H9 (cell line): ENCODE results near the gene PUM1. TPM values are rescaled to one million over a fixed set of nuclear protein-coding genes. Genes with fewer than 3 reads are reported as not detected.

ENCODE experiments used
- DNase-seq: peaks from one replicate; pipeline ENCODE4 v3.0.0-alpha.2; 2017
- H2AFZ ChIP-seq: one replicate; pipeline ENCODE4 v1.6.1; 2013; ENCODE audit warnings: mild to moderate bottlenecking, low read length, control low read depth, moderate library complexity
- H2AK5ac ChIP-seq: 2 replicates; pipeline ENCODE4 v1.6.1; 2013; ENCODE audit warnings: low read length, control low read depth, mixed read lengths; ENCODE audit not compliant: insufficient read length
- H2BK120ac ChIP-seq: one replicate; pipeline ENCODE4 v1.6.1; 2013; ENCODE audit warnings: low read depth, mild to moderate bottlenecking, low read length, control low read depth, inconsistent platforms; ENCODE audit not compliant: poor library complexity, severe bottlenecking
- H2BK12ac ChIP-seq: 2 replicates; pipeline ENCODE4 v1.6.1; 2013; ENCODE audit warnings: low read length, control low read depth, mixed read lengths, low read depth; ENCODE audit not compliant: insufficient read length
- H2BK15ac ChIP-seq: 2 replicates; pipeline ENCODE4 v1.6.1; 2013; ENCODE audit warnings: low read depth, low read length, control low read depth
- H2BK20ac ChIP-seq: one replicate; pipeline ENCODE4 v1.6.1; 2013; ENCODE audit warnings: low read depth, mild to moderate bottlenecking, low read length, control low read depth, inconsistent platforms; ENCODE audit not compliant: poor library complexity, severe bottlenecking
- H2BK5ac ChIP-seq: 2 replicates; pipeline ENCODE4 v1.6.1; 2013; ENCODE audit warnings: low read length, control low read depth, mixed read lengths; ENCODE audit not compliant: insufficient read length
- H3K14ac ChIP-seq: 2 replicates; pipeline ENCODE4 v1.6.1; 2013; ENCODE audit warnings: low read length, control low read depth; ENCODE audit not compliant: insufficient read depth
- H3K18ac ChIP-seq: 2 replicates; pipeline ENCODE4 v1.6.1; 2013; ENCODE audit warnings: low read depth, mild to moderate bottlenecking, mixed read lengths, low read length, control low read depth; ENCODE audit not compliant: insufficient read length
- H3K23ac ChIP-seq: 2 replicates; pipeline ENCODE4 v1.6.1; 2013; ENCODE audit warnings: low read length, control low read depth, mixed read lengths, low read depth; ENCODE audit not compliant: insufficient read length
- H3K23me2 ChIP-seq: 2 replicates; pipeline ENCODE4 v1.6.1; 2013; ENCODE audit warnings: low read depth, mild to moderate bottlenecking, mixed read lengths, low read length, control low read depth; ENCODE audit not compliant: insufficient read length, poor library complexity, severe bottlenecking
- H3K27ac ChIP-seq: 2 replicates; pipeline ENCODE4 v1.5.1; 2013; ENCODE audit warnings: low read length, control low read depth, mixed read lengths, low read depth; ENCODE audit not compliant: insufficient read length
- H3K27me3 ChIP-seq: 2 replicates; pipeline ENCODE4 v1.6.1; 2013; ENCODE audit warnings: low read length, control low read depth, inconsistent platforms; ENCODE audit not compliant: insufficient read depth
- H3K4ac ChIP-seq: 2 replicates; pipeline ENCODE4 v1.6.1; 2013; ENCODE audit warnings: low read depth, mild to moderate bottlenecking, control low read depth, inconsistent platforms, low read length, moderate library complexity
- H3K4me1 ChIP-seq: 2 replicates; pipeline ENCODE4 v1.6.1; 2013; ENCODE audit warnings: low read length, control low read depth, inconsistent platforms; ENCODE audit not compliant: insufficient read depth
- H3K4me2 ChIP-seq: 2 replicates; pipeline ENCODE4 v1.6.1; 2013; ENCODE audit warnings: low read length, control low read depth, mixed read lengths; ENCODE audit not compliant: insufficient read length, insufficient read depth
- H3K56ac ChIP-seq: 2 replicates; pipeline ENCODE4 v1.6.1; 2013; ENCODE audit warnings: low read depth, mild to moderate bottlenecking, mixed read lengths, low read length, control low read depth; ENCODE audit not compliant: insufficient read length
- H3K79me1 ChIP-seq: 2 replicates; pipeline ENCODE4 v1.6.1; 2013; ENCODE audit warnings: low read depth, mild to moderate bottlenecking, moderate library complexity, low read length, control low read depth, inconsistent platforms; ENCODE audit not compliant: insufficient read depth, poor library complexity, severe bottlenecking
- H3K79me2 ChIP-seq: 2 replicates; pipeline ENCODE4 v1.6.1; 2013; ENCODE audit warnings: low read length, control low read depth, inconsistent platforms; ENCODE audit not compliant: insufficient read depth
- H3K9ac ChIP-seq: 2 replicates; pipeline ENCODE4 v1.6.1; 2013; ENCODE audit warnings: low read length, control low read depth, mixed read lengths; ENCODE audit not compliant: insufficient read length; ENCODE audit errors: extremely low read depth
- H3K9me3 ChIP-seq: one replicate; pipeline ENCODE4 v1.6.1; 2013; ENCODE audit warnings: low read depth, low read length, inconsistent platforms; ENCODE audit not compliant: control insufficient read depth
- H3T11ph ChIP-seq: one replicate; pipeline ENCODE4 v1.6.1; 2013; ENCODE audit warnings: mild to moderate bottlenecking, low read length, control low read depth, inconsistent platforms
- H4K20me1 ChIP-seq: one replicate; pipeline ENCODE4 v1.6.1; 2013; ENCODE audit not compliant: control insufficient read depth, insufficient read length, insufficient read depth
- H4K5ac ChIP-seq: 2 replicates; pipeline ENCODE4 v1.6.1; 2013; ENCODE audit warnings: low read depth, mild to moderate bottlenecking, mixed read lengths, low read length, control low read depth; ENCODE audit not compliant: insufficient read length
- H4K8ac ChIP-seq: replicated peaks from 2 replicates; pipeline ENCODE4 v1.6.1; 2013; ENCODE audit warnings: low read length, control low read depth, mixed read lengths, low read depth; ENCODE audit not compliant: insufficient read length
- H4K91ac ChIP-seq: 2 replicates; pipeline ENCODE4 v1.6.1; 2013; ENCODE audit warnings: low read depth, mild to moderate bottlenecking, moderate library complexity, mixed read lengths, low read length, control low read depth; ENCODE audit not compliant: insufficient read length
- H3K27ac Mint-ChIP-seq, 3 experiments: 2 replicates in 2 of 3; 3 replicates in 1 of 3; pipeline ENCODE4 v1.8.0; 2020 to 2021; ENCODE audit warnings: mixed read lengths in 3 of 3, mild to moderate bottlenecking in 1 of 3, moderate library complexity in 1 of 3
- H3K27me3 Mint-ChIP-seq: 2 replicates; pipeline ENCODE4 v1.8.0; 2021; ENCODE audit warnings: low read depth, mild to moderate bottlenecking, moderate library complexity, mixed read lengths
- H3K36me3 Mint-ChIP-seq, 3 experiments: 2 replicates in 2 of 3; 3 replicates in 1 of 3; pipeline ENCODE4 v1.8.0; 2020 to 2021; ENCODE audit warnings: low read depth in 3 of 3, mixed read lengths in 3 of 3; ENCODE audit not compliant: insufficient read depth in 1 of 3
- H3K4me1 Mint-ChIP-seq, 2 experiments: 2 replicates each; pipeline ENCODE4 v1.8.0; 2020; ENCODE audit warnings: mixed read lengths in 2 of 2
- H3K4me3 Mint-ChIP-seq, 2 experiments: 2 replicates in 1 of 2; 3 replicates in 1 of 2; pipeline ENCODE4 v1.8.0; 2020 to 2021; ENCODE audit warnings: mild to moderate bottlenecking in 2 of 2, mixed read lengths in 2 of 2, moderate library complexity in 1 of 2
- H3K9me3 Mint-ChIP-seq, 2 experiments: 2 replicates in 1 of 2; 3 replicates in 1 of 2; pipeline ENCODE4 v1.8.0; 2020; ENCODE audit warnings: mild to moderate bottlenecking in 2 of 2, mixed read lengths in 2 of 2, moderate library complexity in 1 of 2
- WGBS: extraction: QIAGEN DNeasy Blood & Tissue Kit; methylation state at CpG from one replicate; pipeline ENCODE4 v1.1.7; 2013; ENCODE audit warnings: missing lambda C conversion rate, low lambda C conversion rate, mixed read lengths; ENCODE audit not compliant: insufficient read length; ENCODE audit errors: extremely low coverage; 5-methylcytosine and 5-hydroxymethylcytosine counted together
- total RNA-seq: library from RNA; stranded (reverse); gene quantifications from 2 replicates; pipeline ENCODE4 v1.2.1, GENCODE V29; 2021
- TF ChIP-seq, protein P1 (sequence below): fragments of 200-600 bp; sonication (generic); conservative IDR thresholded peaks from 3 replicates; pipeline ENCODE4 v1.8.0; 2021; ENCODE audit warnings: antibody characterized with exemption, mild to moderate bottlenecking

The PUM1 gene
- total RNA-seq, 1 experiment from 2014 or later: 164 TPM

DNA sequence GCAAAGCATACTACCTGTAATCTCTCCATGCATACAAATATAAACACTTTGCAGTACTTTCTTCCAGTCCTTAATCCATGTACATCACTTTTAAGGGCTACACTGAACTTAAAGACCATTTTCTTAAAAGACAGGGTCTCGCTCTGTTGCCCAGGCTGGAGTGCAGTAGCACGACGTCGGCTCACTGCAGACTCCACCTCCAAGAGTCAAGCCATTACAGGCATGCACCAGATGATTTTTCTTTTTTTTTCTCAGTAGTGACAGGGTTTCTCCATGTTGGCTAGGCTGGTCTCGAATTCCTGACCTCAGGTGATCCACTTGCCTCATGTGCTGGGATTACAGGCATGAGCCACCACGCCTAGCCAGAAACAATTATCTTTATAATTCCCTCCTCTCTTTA, 22.9 kb downstream of the PUM1 start:
- Histone ChIP-seq H4K20me1 (no peaks in the 10 kb centered on the region), H4K91ac (no peak overlapping the region), H3K23me2 (no peaks in the 10 kb centered on the region), H2BK15ac (no peak overlapping the region), H3K23ac (no peak overlapping the region), H2BK12ac (no peak overlapping the region), H3K18ac (no peak overlapping the region), H3K79me2 (peaks cover 67% of the 10 kb centered on the region), H3K9me3 (no peaks in the 10 kb centered on the region), H2BK5ac (no peak overlapping the region), H3K4ac (no peak overlapping the region), H2BK20ac (no peak overlapping the region), H2AK5ac (no peak overlapping the region), H3K56ac (no peak overlapping the region), H3K4me2 (no peak overlapping the region), H4K5ac (no peak overlapping the region), H3K27ac (no peak overlapping the region), H3K27me3 (no peaks in the 10 kb centered on the region), H3K4me1 (no peaks in the 10 kb centered on the region; the same call in 1 of the 2 replicates), H2AFZ (no peak overlapping the region), H2BK120ac (no peak overlapping the region), H3K9ac (no peak overlapping the region), H3T11ph (no peak overlapping the region), H4K8ac (no peak overlapping the region), H3K79me1 (peaks cover 17% of the 10 kb centered on the region), H3K14ac (no peak overlapping the region)
- Mint-ChIP-seq H3K36me3 (peaks cover 12 to 57% (median 56%) of the 10 kb centered on the region in 3 experiments; a peak in 6 of 7 replicates), H3K27me3 (no peaks in the 10 kb centered on the region), H3K9me3 (no peaks in the 10 kb centered on the region; a peak in 1 of 5 replicates), H3K27ac (peak overlapping the region; percentile 21 to 83 (median 60); a peak in 3 of 7 replicates), H3K4me1 (peaks cover 21 to 30% of the 10 kb centered on the region in 2 experiments), H3K4me3 (no peak overlapping the region)
- DNase-seq: no peak
- no CpG with 5 or more reads among the region's 6 CpGs for WGBS
- TF ChIP-seq, protein P1, sequence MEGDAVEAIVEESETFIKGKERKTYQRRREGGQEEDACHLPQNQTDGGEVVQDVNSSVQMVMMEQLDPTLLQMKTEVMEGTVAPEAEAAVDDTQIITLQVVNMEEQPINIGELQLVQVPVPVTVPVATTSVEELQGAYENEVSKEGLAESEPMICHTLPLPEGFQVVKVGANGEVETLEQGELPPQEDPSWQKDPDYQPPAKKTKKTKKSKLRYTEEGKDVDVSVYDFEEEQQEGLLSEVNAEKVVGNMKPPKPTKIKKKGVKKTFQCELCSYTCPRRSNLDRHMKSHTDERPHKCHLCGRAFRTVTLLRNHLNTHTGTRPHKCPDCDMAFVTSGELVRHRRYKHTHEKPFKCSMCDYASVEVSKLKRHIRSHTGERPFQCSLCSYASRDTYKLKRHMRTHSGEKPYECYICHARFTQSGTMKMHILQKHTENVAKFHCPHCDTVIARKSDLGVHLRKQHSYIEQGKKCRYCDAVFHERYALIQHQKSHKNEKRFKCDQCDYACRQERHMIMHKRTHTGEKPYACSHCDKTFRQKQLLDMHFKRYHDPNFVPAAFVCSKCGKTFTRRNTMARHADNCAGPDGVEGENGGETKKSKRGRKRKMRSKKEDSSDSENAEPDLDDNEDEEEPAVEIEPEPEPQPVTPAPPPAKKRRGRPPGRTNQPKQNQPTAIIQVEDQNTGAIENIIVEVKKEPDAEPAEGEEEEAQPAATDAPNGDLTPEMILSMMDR: no peak
